ENCODE data around the gene PACSIN1.

- TF ChIP-seq CTCF (IDR thresholded peaks at IDR 0.05) (no peak), POLR2A (IDR thresholded peaks at IDR 0.05) (no peak), EP300 (IDR thresholded peaks at IDR 0.05) (no peak)
Observed at GRCh38 chr6:34552620-34553019, 86.7 kb downstream of the PACSIN1 start.
